PFSK-1 (cell line): ENCODE results near the gene ATG3.

ENCODE experiments used
- POLR2AphosphoS5 ChIP-seq: IDR thresholded peaks from 2 replicates; pipeline ENCODE4 v1.6.1; 2012; ENCODE audit warnings: low read depth, mild to moderate bottlenecking, control low read depth, low read length, moderate library complexity
- SIN3A ChIP-seq: IDR thresholded peaks from 2 replicates; pipeline ENCODE4 v1.6.1; 2012; ENCODE audit warnings: mild to moderate bottlenecking, low read length, moderate library complexity, borderline replicate concordance; ENCODE audit not compliant: insufficient read depth
- TAF1 ChIP-seq: IDR thresholded peaks from 2 replicates; pipeline ENCODE4 v1.6.1; 2012; ENCODE audit warnings: low read length, control low read depth, borderline replicate concordance; ENCODE audit not compliant: insufficient read depth
- TF ChIP-seq, protein P1 (sequence below), 2 experiments: IDR thresholded peaks; 2 replicates each; pipeline versions ENCODE4 v1.6.1 to v1.8.0; 2011 to 2012; ENCODE audit warnings: low read depth in 2 of 2, low read length in 2 of 2, control low read depth in 1 of 2, inconsistent platforms in 1 of 2, mild to moderate bottlenecking in 1 of 2, moderate library complexity in 1 of 2; ENCODE audit not compliant: insufficient read depth in 1 of 2

DNA sequence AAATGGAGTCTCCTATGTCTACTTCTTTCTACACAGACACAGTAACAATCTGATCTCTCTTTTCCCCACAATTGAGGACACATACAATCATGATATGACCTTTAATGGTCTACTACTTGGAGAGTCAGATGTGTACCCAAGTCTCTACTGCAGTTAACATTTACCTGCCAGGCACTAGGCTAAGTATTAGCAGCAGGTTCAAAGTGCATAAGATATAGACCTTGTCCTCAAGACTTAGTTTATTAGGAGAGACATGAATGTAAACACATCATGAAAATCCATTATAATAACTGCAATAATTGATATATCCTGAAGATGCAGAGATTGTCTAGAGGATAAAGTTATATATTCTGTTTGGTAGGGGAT is 3.2 kb upstream of the ATG3 start:
- TF ChIP-seq, protein P1, sequence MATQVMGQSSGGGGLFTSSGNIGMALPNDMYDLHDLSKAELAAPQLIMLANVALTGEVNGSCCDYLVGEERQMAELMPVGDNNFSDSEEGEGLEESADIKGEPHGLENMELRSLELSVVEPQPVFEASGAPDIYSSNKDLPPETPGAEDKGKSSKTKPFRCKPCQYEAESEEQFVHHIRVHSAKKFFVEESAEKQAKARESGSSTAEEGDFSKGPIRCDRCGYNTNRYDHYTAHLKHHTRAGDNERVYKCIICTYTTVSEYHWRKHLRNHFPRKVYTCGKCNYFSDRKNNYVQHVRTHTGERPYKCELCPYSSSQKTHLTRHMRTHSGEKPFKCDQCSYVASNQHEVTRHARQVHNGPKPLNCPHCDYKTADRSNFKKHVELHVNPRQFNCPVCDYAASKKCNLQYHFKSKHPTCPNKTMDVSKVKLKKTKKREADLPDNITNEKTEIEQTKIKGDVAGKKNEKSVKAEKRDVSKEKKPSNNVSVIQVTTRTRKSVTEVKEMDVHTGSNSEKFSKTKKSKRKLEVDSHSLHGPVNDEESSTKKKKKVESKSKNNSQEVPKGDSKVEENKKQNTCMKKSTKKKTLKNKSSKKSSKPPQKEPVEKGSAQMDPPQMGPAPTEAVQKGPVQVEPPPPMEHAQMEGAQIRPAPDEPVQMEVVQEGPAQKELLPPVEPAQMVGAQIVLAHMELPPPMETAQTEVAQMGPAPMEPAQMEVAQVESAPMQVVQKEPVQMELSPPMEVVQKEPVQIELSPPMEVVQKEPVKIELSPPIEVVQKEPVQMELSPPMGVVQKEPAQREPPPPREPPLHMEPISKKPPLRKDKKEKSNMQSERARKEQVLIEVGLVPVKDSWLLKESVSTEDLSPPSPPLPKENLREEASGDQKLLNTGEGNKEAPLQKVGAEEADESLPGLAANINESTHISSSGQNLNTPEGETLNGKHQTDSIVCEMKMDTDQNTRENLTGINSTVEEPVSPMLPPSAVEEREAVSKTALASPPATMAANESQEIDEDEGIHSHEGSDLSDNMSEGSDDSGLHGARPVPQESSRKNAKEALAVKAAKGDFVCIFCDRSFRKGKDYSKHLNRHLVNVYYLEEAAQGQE (IDR thresholded peaks at IDR 0.05; ENCODE audit: insufficient read depth in 1 of 2, low read depth in 2 of 2, low read length in 2 of 2): no peak
- no peak for TF ChIP-seq POLR2AphosphoS5
- no peak for TF ChIP-seq TAF1
- no peak for TF ChIP-seq SIN3A
